WTC11 (cell line): ENCODE results near the gene SAMMSON. TPM values are rescaled to one million over a fixed set of nuclear protein-coding genes. Genes with fewer than 3 reads are reported as not detected.

Experiments
- ATAC-seq: fragments of 200-7000 bp; cut with Tn5 transposase; 2 replicates; pipeline ENCODE4 v1.10.0; 2021; ENCODE audit warnings: mild to moderate bottlenecking, moderate library complexity
- CTCF ChIA-PET: fragments of 300-600 bp; sonication (Branson Sonifier 250); formaldehyde crosslinking; loops from one replicate; lab custom pipeline; 2021; ENCODE audit warnings: antibody characterized with exemption; lab: Charles Lee
- POLR2A ChIA-PET: fragments of 350-600 bp; sonication (Branson Sonifier 250); formaldehyde crosslinking; loops from one replicate; lab custom pipeline; 2021; ENCODE audit warnings: antibody characterized with exemption; lab: Charles Lee
- DNase-seq: peaks from one replicate; pipeline ENCODE4 v3.0.0; 2021; ENCODE audit warnings: low spot score
- H3K27ac Mint-ChIP-seq: 2 replicates; pipeline ENCODE4 v1.8.0; 2021; ENCODE audit warnings: mixed read lengths
- H3K27me3 Mint-ChIP-seq: 2 replicates; pipeline ENCODE4 v1.8.0; 2021; ENCODE audit warnings: low read depth, mild to moderate bottlenecking, moderate library complexity, mixed read lengths
- H3K36me3 Mint-ChIP-seq: 2 replicates; pipeline ENCODE4 v1.8.0; 2021; ENCODE audit warnings: mixed read lengths
- H3K4me1 Mint-ChIP-seq: 2 replicates; pipeline ENCODE4 v1.8.0; 2022; ENCODE audit warnings: mixed read lengths
- H3K4me3 Mint-ChIP-seq: 2 replicates; pipeline ENCODE4 v1.8.0; 2021; ENCODE audit warnings: mild to moderate bottlenecking, moderate library complexity, mixed read lengths
- H3K9me3 Mint-ChIP-seq: 2 replicates; pipeline ENCODE4 v1.8.0; 2021; ENCODE audit warnings: mixed read lengths
- ELF4 ChIP-seq: sonication (generic); formaldehyde crosslinking; IDR thresholded peaks from 2 replicates; pipeline ENCODE4 v1.8.1; 2022; ENCODE audit warnings: low read depth, mild to moderate bottlenecking, moderate library complexity, missing genetic modification reagents
- ERG ChIP-seq: fragments of 250-450 bp; sonication (Bioruptor Pico); IDR thresholded peaks from 2 replicates; pipeline ENCODE4 v1.8.0; 2021; ENCODE audit warnings: mild to moderate bottlenecking
- JUN ChIP-seq: sonication (generic); formaldehyde crosslinking; IDR thresholded peaks from 2 replicates; pipeline ENCODE4 v1.8.0; 2023; ENCODE audit warnings: mild to moderate bottlenecking, missing genetic modification reagents
- NFATC4 ChIP-seq: fragments of 250-450 bp; sonication (Bioruptor Pico); IDR thresholded peaks from 2 replicates; pipeline ENCODE4 v1.9.0; 2021; ENCODE audit warnings: mild to moderate bottlenecking
- NFE2L1 ChIP-seq: sonication (generic); formaldehyde crosslinking; IDR thresholded peaks from 2 replicates; pipeline ENCODE4 v1.8.1; 2023; ENCODE audit warnings: missing genetic modification reagents
- NFYB ChIP-seq: sonication (generic); formaldehyde crosslinking; conservative IDR thresholded peaks from 2 replicates; pipeline ENCODE4 v1.8.0; 2022; ENCODE audit warnings: low read depth, missing genetic modification reagents
- RELA ChIP-seq: sonication (generic); formaldehyde crosslinking; IDR thresholded peaks from 2 replicates; pipeline ENCODE4 v1.8.1; 2022; ENCODE audit warnings: missing genetic modification reagents, mild to moderate bottlenecking, borderline replicate concordance
- SMAD3 ChIP-seq: sonication (generic); formaldehyde crosslinking; IDR thresholded peaks from 2 replicates; pipeline ENCODE4 v1.8.0; 2022; ENCODE audit warnings: missing genetic modification reagents, mild to moderate bottlenecking, borderline replicate concordance
- TCF7 ChIP-seq: sonication (generic); formaldehyde crosslinking; IDR thresholded peaks from 2 replicates; pipeline ENCODE4 v1.8.0; 2022; ENCODE audit warnings: mild to moderate bottlenecking, low read depth, missing genetic modification reagents, moderate library complexity
- ZNF121 ChIP-seq: sonication (generic); formaldehyde crosslinking; IDR thresholded peaks from 2 replicates; pipeline ENCODE4 v1.8.0; 2023; ENCODE audit warnings: missing genetic modification reagents
- ZNF219 ChIP-seq: sonication (generic); formaldehyde crosslinking; IDR thresholded peaks from 2 replicates; pipeline ENCODE4 v1.8.0; 2023; ENCODE audit warnings: missing genetic modification reagents, mild to moderate bottlenecking, borderline replicate concordance
- ZNF263 ChIP-seq: sonication (generic); formaldehyde crosslinking; IDR thresholded peaks from 2 replicates; pipeline ENCODE4 v1.8.1; 2022; ENCODE audit warnings: low read depth, mild to moderate bottlenecking, moderate library complexity, missing genetic modification reagents
- ZNF317 ChIP-seq: sonication (generic); formaldehyde crosslinking; IDR thresholded peaks from 2 replicates; pipeline ENCODE4 v1.8.1; 2023; ENCODE audit warnings: low read depth, mild to moderate bottlenecking, moderate library complexity, missing genetic modification reagents, borderline replicate concordance
- ZNF416 ChIP-seq: fragments of 250-450 bp; sonication (Bioruptor Pico); IDR thresholded peaks from 2 replicates; pipeline ENCODE4 v1.9.0; 2021; ENCODE audit warnings: mild to moderate bottlenecking, inconsistent platforms
- ZNF423 ChIP-seq: fragments of 250-450 bp; sonication (Bioruptor Pico); IDR thresholded peaks from 2 replicates; pipeline ENCODE4 v2.1.2; 2022; ENCODE audit warnings: mild to moderate bottlenecking, moderate library complexity
- ZSCAN18 ChIP-seq: fragments of 250-450 bp; sonication (Bioruptor Pico); IDR thresholded peaks from 2 replicates; pipeline ENCODE4 v2.1.2; 2022; ENCODE audit warnings: mild to moderate bottlenecking, moderate library complexity
- total RNA-seq: library from RNA; stranded (reverse); gene quantifications from 3 replicates; pipeline ENCODE4 v1.2.3, GENCODE V29; 2021
- TF ChIP-seq, protein P1 (sequence below): sonication (generic); formaldehyde crosslinking; IDR thresholded peaks from 2 replicates; pipeline ENCODE4 v1.8.1; 2023; ENCODE audit warnings: mild to moderate bottlenecking, missing genetic modification reagents, borderline replicate concordance
- TF ChIP-seq, protein P2 (sequence below): fragments of 250-450 bp; sonication (Bioruptor Pico); IDR thresholded peaks from 2 replicates; pipeline ENCODE4 v1.9.0; 2021; ENCODE audit warnings: mild to moderate bottlenecking
- TF ChIP-seq, protein P3 (sequence below): sonication (generic); formaldehyde crosslinking; IDR thresholded peaks from 2 replicates; pipeline ENCODE4 v1.8.1; 2023; ENCODE audit warnings: mild to moderate bottlenecking, missing genetic modification reagents, moderate library complexity
- TF ChIP-seq, protein P4 (sequence below): fragments of 200-600 bp; IDR thresholded peaks from 2 replicates; pipeline ENCODE4 v1.8.0; 2022; ENCODE audit warnings: antibody characterized with exemption
- TF ChIP-seq, protein P5 (sequence below): sonication (generic); formaldehyde crosslinking; IDR thresholded peaks from 2 replicates; pipeline ENCODE4 v1.8.0; 2022; ENCODE audit warnings: mild to moderate bottlenecking, missing genetic modification reagents

The SAMMSON gene
- total RNA-seq, 1 experiment from 2014 or later: 0.13 TPM

DNA sequence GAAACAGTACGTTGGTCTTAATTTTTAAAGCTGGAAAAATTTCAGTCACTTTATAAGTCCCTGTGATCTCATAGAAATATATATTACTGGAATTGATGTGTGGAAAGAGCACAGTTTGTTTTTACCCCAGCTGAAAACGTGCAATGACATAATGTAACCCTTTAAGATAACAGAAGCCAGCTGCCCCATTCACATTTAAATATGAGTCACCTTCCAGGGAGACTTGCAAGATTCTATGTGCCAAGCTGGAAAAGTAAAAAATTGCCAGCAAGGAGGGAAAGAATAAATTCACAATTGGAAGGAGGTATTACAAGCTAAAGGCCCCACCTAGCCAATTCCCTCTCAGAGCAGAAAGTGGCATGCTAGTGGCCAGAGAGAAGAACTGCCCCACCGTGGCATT, 50.2 kb downstream of the SAMMSON start (continued):
- TF ChIP-seq, protein P1, sequence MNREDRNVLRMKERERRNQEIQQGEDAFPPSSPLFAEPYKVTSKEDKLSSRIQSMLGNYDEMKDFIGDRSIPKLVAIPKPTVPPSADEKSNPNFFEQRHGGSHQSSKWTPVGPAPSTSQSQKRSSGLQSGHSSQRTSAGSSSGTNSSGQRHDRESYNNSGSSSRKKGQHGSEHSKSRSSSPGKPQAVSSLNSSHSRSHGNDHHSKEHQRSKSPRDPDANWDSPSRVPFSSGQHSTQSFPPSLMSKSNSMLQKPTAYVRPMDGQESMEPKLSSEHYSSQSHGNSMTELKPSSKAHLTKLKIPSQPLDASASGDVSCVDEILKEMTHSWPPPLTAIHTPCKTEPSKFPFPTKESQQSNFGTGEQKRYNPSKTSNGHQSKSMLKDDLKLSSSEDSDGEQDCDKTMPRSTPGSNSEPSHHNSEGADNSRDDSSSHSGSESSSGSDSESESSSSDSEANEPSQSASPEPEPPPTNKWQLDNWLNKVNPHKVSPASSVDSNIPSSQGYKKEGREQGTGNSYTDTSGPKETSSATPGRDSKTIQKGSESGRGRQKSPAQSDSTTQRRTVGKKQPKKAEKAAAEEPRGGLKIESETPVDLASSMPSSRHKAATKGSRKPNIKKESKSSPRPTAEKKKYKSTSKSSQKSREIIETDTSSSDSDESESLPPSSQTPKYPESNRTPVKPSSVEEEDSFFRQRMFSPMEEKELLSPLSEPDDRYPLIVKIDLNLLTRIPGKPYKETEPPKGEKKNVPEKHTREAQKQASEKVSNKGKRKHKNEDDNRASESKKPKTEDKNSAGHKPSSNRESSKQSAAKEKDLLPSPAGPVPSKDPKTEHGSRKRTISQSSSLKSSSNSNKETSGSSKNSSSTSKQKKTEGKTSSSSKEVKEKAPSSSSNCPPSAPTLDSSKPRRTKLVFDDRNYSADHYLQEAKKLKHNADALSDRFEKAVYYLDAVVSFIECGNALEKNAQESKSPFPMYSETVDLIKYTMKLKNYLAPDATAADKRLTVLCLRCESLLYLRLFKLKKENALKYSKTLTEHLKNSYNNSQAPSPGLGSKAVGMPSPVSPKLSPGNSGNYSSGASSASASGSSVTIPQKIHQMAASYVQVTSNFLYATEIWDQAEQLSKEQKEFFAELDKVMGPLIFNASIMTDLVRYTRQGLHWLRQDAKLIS (CRISPR knock-in tag): no peak
- no peak for TF ChIP-seq ZNF317
- no peak for TF ChIP-seq ZNF263 (CRISPR knock-in tag)
- no peak for TF ChIP-seq ZSCAN18 (CRISPR knock-in tag)
- TF ChIP-seq ZNF219 (CRISPR knock-in tag): no peak
- TF ChIP-seq, protein P2, sequence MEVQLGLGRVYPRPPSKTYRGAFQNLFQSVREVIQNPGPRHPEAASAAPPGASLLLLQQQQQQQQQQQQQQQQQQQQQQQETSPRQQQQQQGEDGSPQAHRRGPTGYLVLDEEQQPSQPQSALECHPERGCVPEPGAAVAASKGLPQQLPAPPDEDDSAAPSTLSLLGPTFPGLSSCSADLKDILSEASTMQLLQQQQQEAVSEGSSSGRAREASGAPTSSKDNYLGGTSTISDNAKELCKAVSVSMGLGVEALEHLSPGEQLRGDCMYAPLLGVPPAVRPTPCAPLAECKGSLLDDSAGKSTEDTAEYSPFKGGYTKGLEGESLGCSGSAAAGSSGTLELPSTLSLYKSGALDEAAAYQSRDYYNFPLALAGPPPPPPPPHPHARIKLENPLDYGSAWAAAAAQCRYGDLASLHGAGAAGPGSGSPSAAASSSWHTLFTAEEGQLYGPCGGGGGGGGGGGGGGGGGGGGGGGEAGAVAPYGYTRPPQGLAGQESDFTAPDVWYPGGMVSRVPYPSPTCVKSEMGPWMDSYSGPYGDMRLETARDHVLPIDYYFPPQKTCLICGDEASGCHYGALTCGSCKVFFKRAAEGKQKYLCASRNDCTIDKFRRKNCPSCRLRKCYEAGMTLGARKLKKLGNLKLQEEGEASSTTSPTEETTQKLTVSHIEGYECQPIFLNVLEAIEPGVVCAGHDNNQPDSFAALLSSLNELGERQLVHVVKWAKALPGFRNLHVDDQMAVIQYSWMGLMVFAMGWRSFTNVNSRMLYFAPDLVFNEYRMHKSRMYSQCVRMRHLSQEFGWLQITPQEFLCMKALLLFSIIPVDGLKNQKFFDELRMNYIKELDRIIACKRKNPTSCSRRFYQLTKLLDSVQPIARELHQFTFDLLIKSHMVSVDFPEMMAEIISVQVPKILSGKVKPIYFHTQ (CRISPR knock-in tag): no peak

DNA sequence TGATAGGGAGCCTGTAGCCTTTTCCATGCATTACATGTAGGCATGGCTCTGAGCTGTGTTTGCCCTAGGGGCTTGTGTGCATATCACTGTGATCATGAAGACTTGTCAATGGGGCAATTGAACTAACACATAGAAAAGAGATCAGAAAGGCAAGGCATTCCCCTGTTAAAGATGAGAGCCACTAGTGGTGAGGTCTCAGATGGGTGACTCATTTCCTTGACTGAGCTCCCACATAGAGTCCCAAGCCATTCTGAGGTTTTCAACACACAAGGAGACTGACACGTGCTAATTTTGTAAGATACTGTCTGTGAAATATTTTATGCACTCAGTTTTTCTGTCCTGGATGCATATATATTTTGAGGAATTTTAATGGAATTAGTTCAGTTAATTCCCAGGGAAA, 53.8 kb downstream of the SAMMSON start:
- Mint-ChIP-seq H3K4me1 (peaks cover 40% of the 10 kb centered on the region), H3K9me3 (no peaks in the 10 kb centered on the region), H3K27ac (no peak overlapping the region), H3K27me3 (no peaks in the 10 kb centered on the region), H3K36me3 (no peaks in the 10 kb centered on the region), H3K4me3 (no peak overlapping the region)
- no peak for ATAC-seq
- POLR2A ChIA-PET: no interaction called here
- TF ChIP-seq ZNF121 (CRISPR knock-in tag) (no peak), ELF4 (no peak), ZNF416 (CRISPR knock-in tag) (no peak), JUN (no peak), TCF7 (CRISPR knock-in tag) (no peak), NFATC4 (no peak)
- TF ChIP-seq, protein P3, sequence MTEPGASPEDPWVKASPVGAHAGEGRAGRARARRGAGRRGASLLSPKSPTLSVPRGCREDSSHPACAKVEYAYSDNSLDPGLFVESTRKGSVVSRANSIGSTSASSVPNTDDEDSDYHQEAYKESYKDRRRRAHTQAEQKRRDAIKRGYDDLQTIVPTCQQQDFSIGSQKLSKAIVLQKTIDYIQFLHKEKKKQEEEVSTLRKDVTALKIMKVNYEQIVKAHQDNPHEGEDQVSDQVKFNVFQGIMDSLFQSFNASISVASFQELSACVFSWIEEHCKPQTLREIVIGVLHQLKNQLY: no peak
- DNase-seq: no peak
- CTCF ChIA-PET: no interaction called here

- no peaks in the 10 kb centered on the region for H3K9me3 Mint-ChIP-seq
- ATAC-seq (no peak), DNase-seq (no peak)
- H3K27me3 Mint-ChIP-seq: no peaks in the 10 kb centered on the region
- POLR2A ChIA-PET: no interaction called here
- H3K27ac Mint-ChIP-seq: no peak overlapping the region
- CTCF ChIA-PET: interaction anchor here (0.6 kb wide), 1 partner anchor 365 kb away, joined by 4 read pairs; no protein-coding TSS in a partner anchor
- peaks cover 35% of the 10 kb centered on the region for H3K4me1 Mint-ChIP-seq
- no peak overlapping the region for H3K4me3 Mint-ChIP-seq
- H3K36me3 Mint-ChIP-seq: no peaks in the 10 kb centered on the region
- TF ChIP-seq, protein P4, sequence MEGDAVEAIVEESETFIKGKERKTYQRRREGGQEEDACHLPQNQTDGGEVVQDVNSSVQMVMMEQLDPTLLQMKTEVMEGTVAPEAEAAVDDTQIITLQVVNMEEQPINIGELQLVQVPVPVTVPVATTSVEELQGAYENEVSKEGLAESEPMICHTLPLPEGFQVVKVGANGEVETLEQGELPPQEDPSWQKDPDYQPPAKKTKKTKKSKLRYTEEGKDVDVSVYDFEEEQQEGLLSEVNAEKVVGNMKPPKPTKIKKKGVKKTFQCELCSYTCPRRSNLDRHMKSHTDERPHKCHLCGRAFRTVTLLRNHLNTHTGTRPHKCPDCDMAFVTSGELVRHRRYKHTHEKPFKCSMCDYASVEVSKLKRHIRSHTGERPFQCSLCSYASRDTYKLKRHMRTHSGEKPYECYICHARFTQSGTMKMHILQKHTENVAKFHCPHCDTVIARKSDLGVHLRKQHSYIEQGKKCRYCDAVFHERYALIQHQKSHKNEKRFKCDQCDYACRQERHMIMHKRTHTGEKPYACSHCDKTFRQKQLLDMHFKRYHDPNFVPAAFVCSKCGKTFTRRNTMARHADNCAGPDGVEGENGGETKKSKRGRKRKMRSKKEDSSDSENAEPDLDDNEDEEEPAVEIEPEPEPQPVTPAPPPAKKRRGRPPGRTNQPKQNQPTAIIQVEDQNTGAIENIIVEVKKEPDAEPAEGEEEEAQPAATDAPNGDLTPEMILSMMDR: no peak
- TF ChIP-seq, protein P5, sequence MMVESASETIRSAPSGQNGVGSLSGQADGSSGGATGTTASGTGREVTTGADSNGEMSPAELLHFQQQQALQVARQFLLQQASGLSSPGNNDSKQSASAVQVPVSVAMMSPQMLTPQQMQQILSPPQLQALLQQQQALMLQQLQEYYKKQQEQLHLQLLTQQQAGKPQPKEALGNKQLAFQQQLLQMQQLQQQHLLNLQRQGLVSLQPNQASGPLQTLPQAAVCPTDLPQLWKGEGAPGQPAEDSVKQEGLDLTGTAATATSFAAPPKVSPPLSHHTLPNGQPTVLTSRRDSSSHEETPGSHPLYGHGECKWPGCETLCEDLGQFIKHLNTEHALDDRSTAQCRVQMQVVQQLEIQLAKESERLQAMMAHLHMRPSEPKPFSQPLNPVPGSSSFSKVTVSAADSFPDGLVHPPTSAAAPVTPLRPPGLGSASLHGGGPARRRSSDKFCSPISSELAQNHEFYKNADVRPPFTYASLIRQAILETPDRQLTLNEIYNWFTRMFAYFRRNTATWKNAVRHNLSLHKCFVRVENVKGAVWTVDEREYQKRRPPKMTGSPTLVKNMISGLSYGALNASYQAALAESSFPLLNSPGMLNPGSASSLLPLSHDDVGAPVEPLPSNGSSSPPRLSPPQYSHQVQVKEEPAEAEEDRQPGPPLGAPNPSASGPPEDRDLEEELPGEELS: no peak
- TF ChIP-seq NFYB (CRISPR knock-in tag): no peak
- no peak for TF ChIP-seq SMAD3 (CRISPR knock-in tag)
- no peak for TF ChIP-seq RELA (CRISPR knock-in tag)
- TF ChIP-seq NFE2L1 (CRISPR knock-in tag): no peak
- TF ChIP-seq ZNF423 (CRISPR knock-in tag): no peak
- no peak for TF ChIP-seq ERG
These were observed 56.5 kb downstream of the SAMMSON start for GRCh38 chr3:70056081-70056480.
